Stimulated activated naive CD4-positive, alpha-beta T cell treated with Interleukin-2 at 50 U/mL for 16 hours (primary cell): Measurements from ENCODE around the gene LSM3.

Experiments used
- DNase-seq: peaks from one replicate; lab custom pipeline; 2025; lab: John Stamatoyannopoulos, UW

LSM3 gene

DNA sequence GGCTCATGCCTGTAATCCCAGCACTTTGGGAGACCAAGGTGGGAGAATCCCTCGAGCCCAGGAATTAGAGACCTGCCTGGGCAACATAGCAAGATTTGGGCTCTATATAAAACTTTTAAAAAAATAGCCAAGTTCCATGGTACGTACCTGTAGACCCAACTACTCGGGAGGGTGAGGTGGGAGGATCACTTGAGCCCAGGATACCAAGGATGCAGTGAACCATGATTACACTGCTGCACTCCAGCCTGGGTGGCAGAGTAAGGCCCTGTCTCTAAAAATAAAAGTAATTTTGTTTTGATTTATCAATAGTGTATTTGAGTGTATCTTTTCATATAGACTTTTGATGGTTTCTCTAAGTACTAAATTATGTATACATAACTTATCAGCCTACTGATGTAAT is 63.1 kb downstream of the LSM3 start:
- no peak for DNase-seq

DNA sequence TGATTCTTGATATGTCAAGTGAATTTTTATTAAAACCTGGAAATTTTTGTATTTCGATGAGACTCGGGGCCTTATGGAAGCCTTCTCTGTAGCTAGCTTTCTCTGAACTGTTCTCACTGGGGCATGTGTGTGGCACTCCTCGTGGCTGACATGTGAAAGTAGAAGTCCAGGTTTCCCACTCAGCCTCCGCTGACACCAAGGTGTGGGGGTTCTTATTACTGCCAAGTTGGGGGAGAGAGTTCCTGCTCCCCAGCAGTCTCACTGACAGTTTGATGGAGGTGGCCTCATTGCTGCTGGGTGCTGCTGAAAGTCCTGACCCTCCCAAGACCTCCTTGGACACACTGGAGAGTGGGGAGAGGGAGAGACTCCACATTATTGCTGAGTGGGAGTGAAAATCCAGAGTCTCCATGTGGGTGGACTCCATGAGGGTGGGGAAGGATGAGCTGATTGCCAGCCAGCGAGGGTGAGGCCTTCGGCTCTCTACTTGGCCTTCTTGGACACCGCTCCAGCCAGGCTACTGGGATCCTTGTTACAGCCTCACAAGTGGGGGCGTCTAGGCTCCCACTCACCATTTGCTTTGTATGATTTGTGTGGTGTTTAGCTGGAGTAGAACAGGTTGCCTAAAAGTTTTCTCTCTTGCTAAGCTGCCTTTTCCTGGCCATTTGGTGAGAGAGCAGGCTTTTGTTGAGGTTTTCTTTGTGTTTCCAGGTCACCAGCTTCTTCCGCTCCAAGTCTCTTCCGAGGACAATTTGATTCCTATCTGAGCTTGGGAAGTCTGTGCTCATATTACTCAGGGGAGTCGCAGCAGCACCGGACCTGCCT is 64.1 kb downstream of the LSM3 start:
- DNase-seq: no peak

DNA sequence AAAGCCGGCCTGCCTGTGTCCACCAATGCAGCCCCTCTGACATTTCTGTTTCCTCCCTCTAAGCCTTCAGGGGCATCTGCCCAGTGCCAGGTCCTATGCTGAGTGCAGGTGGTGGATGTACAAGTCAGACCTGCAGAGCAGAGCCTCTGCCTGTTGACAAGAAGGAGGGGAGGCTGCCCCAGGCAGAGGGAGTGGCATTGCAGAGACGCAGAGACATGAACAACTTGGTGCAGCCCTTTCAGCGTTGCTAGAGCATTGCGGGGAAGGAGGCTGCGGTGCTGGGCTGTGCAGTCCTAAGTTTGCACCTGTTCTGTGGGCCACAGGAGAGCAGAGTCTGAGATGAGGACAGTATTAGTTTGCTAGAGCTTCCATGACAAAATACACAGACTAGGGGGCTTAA is 65.2 kb downstream of the LSM3 start:
- no peak for DNase-seq

DNA sequence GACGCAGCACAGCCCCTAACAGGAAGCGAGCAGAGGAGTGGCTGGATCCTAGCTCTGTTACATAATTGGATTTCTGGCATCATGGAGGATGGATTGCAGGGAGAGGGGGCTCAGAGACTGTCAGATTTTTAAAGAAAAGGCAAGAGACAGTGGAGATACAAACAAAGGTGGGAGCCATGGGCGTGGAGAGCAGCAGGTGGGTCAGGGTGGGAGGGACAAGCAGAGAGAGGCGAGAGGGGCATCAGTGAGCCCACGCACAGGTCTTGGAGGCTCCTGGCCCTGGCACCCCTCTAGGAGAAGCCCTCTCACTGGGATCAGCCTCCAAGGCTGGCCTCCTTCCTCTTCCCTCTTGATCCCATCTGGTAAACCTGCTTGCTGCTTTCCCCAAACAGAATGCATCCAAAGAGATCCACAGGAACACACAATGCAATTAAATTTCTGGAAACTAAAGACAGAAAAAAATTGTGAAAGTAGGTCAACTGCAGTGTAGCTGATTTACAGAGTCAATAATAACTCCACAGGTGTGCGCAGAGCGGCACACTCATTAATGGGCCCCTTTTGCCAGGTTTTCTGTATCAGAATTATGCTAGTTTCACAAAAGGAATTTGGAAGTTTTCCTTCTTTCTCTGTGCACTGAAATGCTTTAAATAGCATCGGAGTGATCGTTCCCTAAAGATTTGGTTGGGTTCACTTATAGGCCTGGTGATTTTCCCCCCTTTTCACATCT is 66.1 kb downstream of the LSM3 start:
- DNase-seq: no peak

DNA sequence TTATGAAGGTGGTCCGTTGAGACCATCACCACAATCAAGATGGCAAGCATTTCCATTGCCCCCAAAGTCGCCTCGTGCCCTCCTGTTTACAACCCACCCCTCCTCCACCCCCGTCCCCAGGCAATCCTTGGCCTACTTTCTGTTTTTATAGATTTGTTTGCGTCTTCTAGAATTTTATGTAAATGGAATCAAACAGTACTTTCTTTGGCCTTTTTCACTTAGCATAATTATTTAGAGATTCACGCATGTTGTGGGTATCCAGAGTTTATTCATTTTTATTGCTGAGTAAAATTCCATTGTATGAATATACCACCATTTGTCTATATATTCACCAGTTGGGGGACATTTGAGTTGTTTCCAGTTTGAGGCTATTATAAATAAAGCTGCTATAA is 66.6 kb downstream of the LSM3 start:
- no peak for DNase-seq

DNA sequence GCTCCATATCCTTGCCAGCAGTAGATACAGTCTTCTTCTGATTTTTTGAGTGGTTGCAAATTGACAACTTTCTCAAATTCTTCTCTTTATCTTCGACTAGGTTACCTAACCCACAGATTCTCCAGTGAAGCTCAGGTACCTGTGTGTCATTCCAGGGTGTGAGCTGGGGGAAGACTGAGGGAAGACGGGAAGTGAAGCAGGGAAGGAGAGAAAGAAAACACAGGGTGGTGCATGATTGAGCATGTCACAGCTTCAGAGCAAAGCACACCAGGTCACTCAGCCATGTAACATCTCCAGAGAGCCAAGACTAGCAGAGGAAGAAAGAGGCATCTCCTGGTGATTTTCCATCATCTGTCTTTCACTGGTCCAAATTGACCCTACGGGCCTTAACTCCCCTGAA is 67.2 kb downstream of the LSM3 start:
- DNase-seq: no peak

DNA sequence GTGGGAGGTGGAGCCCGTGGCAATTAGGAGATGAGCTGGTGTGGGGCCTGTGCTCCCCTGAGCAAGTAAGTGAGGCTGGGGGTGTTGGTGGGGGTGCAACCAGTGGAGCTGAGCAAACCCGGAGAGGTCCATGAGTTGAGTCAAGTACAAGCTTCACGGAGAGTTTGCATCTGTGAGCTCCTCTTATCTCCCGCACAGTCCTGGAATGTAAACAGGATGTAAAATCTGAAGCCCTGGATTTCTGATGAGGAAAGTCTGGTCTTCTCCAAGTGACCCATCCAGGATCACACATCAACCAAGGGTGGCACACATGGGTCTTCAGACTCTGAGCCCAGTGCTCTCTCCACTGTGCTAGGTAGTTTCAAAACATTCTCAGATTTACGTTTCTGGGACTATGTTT is 67.8 kb downstream of the LSM3 start:
- no peak for DNase-seq

DNA sequence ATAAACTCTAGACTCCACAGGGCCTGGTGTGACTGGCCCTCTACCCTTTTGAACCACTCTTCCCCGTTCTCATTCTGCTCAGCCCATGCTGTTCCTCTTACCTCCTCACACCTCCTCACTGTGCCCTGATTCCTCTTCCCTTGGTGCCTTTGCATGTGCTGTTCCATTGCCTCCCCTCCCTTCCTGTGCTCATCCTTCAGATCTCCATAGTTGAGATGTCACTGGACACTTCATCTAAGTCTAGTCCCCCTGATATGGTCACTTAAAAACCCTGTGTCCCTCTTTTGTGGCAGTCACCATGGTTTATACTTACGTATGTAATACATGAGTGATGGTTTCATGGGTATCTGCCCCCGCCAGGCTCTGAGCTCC is 69.8 kb downstream of the LSM3 start:
- no peak for DNase-seq

DNA sequence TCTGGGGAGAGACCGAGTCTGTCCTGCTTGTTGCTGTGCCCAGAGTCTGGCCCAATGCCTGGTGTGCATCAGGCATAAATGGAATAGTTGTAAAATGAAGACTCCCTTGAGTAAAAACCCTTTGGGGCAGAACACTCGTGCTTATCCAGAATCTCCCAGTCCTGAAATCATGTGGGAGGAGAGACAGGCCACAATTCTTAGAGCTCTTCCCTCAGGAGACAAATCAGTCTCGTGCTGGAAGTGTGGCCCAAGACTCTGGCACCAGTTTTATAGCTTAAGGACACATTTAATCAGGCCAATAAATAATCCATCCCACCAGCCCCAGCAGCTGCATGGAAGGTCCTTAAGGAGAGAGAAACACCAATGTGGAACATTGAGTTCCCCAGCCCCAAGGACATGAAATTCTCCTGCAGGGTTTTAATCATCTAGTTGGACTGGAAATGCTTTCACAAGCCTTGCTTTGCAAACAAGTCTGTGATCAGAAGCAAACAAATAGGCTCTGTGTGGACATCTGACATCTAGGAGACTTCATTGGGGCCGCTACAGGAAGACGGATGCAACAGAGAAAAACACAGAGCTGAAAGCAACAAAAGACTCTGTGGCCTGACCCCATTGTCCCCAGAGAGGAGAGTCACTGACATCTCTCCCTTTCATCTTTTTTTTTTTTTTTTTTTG is 70.4 kb downstream of the LSM3 start:
- DNase-seq: no peak
